OCI-LY7 (cell line): ENCODE data around the gene C1orf21.

ENCODE experiments used
- CTCF ChIP-seq: fragments of 200-600 bp; sonication (generic); conservative IDR thresholded peaks from 2 replicates; pipeline ENCODE4 v1.5.1; 2014; ENCODE audit warnings: mild to moderate bottlenecking, antibody characterized with exemption, low read length, moderate library complexity, mixed read lengths
- EZH2phosphoT487 ChIP-seq: fragments of 200-600 bp; sonication (generic); IDR thresholded peaks from 2 replicates; pipeline ENCODE4 v1.6.1; 2018; ENCODE audit warnings: low read depth, borderline replicate concordance, mild to moderate bottlenecking, mixed run types, antibody characterized with exemption, low read length, moderate library complexity, mixed read lengths

- TF ChIP-seq CTCF, result no peak
- TF ChIP-seq EZH2phosphoT487, result no peak
Measured at GRCh38 chr1:184352776-184353175, 34.1 kb upstream of the C1orf21 start.
